OCI-LY1 (cell line): Measurements from ENCODE around the gene NOX1.

Source experiments
- EZH2 ChIP-seq: fragments of 200-600 bp; sonication (generic), shearing (Covaris generic); IDR thresholded peaks from 2 replicates; pipeline ENCODE4 v1.8.0; 2017; ENCODE audit warnings: borderline replicate concordance, mixed run types, mild to moderate bottlenecking, antibody characterized with exemption, low read length, moderate library complexity, mixed read lengths
- TF ChIP-seq, protein P1 (sequence below): fragments of 200-600 bp; sonication (generic), shearing (Covaris generic); IDR thresholded peaks from 2 replicates; pipeline ENCODE4 v1.5.1; 2017; ENCODE audit warnings: mild to moderate bottlenecking, antibody characterized with exemption, low read length, moderate library complexity, mixed read lengths

DNA sequence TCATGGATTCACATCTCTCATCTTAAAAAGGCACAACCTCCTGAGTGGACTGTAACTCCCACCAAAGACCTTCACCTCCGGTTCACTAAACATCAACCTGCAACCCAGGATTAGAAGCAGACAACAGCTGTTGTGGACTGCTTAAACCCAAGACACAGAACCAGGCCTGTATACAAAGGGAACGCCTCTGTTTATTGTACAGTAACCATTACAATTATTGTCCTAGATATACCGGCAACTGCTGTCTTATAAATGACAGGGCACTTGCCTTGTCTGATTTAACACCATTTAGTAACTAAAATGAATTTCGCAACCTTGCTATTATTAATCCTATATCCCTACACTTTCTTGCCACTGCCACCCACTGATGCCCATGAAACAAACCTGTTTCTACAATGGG, 76.8 kb downstream of the NOX1 start:
- TF ChIP-seq, protein P1, sequence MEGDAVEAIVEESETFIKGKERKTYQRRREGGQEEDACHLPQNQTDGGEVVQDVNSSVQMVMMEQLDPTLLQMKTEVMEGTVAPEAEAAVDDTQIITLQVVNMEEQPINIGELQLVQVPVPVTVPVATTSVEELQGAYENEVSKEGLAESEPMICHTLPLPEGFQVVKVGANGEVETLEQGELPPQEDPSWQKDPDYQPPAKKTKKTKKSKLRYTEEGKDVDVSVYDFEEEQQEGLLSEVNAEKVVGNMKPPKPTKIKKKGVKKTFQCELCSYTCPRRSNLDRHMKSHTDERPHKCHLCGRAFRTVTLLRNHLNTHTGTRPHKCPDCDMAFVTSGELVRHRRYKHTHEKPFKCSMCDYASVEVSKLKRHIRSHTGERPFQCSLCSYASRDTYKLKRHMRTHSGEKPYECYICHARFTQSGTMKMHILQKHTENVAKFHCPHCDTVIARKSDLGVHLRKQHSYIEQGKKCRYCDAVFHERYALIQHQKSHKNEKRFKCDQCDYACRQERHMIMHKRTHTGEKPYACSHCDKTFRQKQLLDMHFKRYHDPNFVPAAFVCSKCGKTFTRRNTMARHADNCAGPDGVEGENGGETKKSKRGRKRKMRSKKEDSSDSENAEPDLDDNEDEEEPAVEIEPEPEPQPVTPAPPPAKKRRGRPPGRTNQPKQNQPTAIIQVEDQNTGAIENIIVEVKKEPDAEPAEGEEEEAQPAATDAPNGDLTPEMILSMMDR, result no peak
- no peak for TF ChIP-seq EZH2
